AG04449 (cell line): ENCODE results near the gene SF3B5.
"Not testable (repeated sequence)": the region's sequence is repeated elsewhere in the genome, so short reads cannot be mapped to it uniquely, and the experiment has no call there.

Experiments
- CTCF ChIA-PET: fragments of 350-600 bp; formaldehyde crosslinking; extraction: SDS; loops from one replicate; lab custom pipeline; 2021; ENCODE audit warnings: antibody characterized with exemption; lab: Yijun Ruan, JAX
- POLR2A ChIA-PET: fragments of 400-600, 350-600 bp; formaldehyde crosslinking; extraction: SDS; loops from one replicate; lab custom pipeline; 2020; ENCODE audit warnings: antibody characterized with exemption, inconsistent platforms; lab: Yijun Ruan, JAX
- DNase-seq: peaks from one replicate; pipeline ENCODE4 v3.0.0-alpha.2; 2010; ENCODE audit warnings: low read depth, low spot score
- H3K4me3 ChIP-seq: 2 replicates; pipeline ENCODE4 v1.5.1; 2011; ENCODE audit warnings: low read depth, mild to moderate bottlenecking, control low read depth, low read length
- CTCF ChIP-seq: IDR thresholded peaks from one replicate; pipeline ENCODE4 v1.5.1; 2011; ENCODE audit warnings: mild to moderate bottlenecking, moderate library complexity, low read length, control low read depth, inconsistent platforms; ENCODE audit not compliant: insufficient read depth; ENCODE audit errors: missing control alignments

The SF3B5 gene

GRCh38 chr6:144087789-144088426 is 7.5 kb downstream of the SF3B5 start:
- ChIA-PET CTCF (interaction anchor here (0.8 to 1.0 kb wide), 2 partner anchors 9 to 15 kb away, joined by 3 read pairs; no protein-coding TSS in a partner anchor), POLR2A (no interaction called here)
- DNase-seq: no peak
- no peak overlapping the region for H3K4me3 ChIP-seq
- TF ChIP-seq CTCF: no peak

- no peak for TF ChIP-seq CTCF
Measured at GRCh38 chr6:144086959-144087358, 8.4 kb downstream of the SF3B5 start.

GRCh38 chr6:144083172-144083571 is 12.2 kb downstream of the SF3B5 start:
- no peak overlapping the region for H3K4me3 ChIP-seq
- ChIA-PET CTCF (no interaction called here), POLR2A (no interaction called here)
- no peak for DNase-seq
- no peak for TF ChIP-seq CTCF

More at GRCh38 chr6:144086959-144087358, 8.4 kb downstream of the SF3B5 start:
- POLR2A ChIA-PET: no interaction called here
- CTCF ChIA-PET: no interaction called here
- DNase-seq: no peak
- H3K4me3 ChIP-seq: no peak overlapping the region

GRCh38 chr6:144082412-144082811 is 13.0 kb downstream of the SF3B5 start:
- POLR2A ChIA-PET, DNase-seq, H3K4me3 ChIP-seq, CTCF ChIA-PET: not testable (repeated sequence)

- TF ChIP-seq CTCF: no peak
- POLR2A ChIA-PET: no interaction called here
- CTCF ChIA-PET: interaction anchor here (1.2 kb wide), 1 partner anchor 10 kb away, joined by 3 read pairs; no protein-coding TSS in a partner anchor
- H3K4me3 ChIP-seq: no peak overlapping the region
- no peak for DNase-seq
Measured at GRCh38 chr6:144077871-144078270, 17.5 kb downstream of the SF3B5 start.

GRCh38 chr6:144075875-144076274 is 19.5 kb downstream of the SF3B5 start:
- DNase-seq: no peak
- ChIA-PET POLR2A (no interaction called here), CTCF (no interaction called here)
- no peak overlapping the region for H3K4me3 ChIP-seq
- no peak for TF ChIP-seq CTCF

GRCh38 chr6:144075187-144075586 is 20.2 kb downstream of the SF3B5 start:
- no peak for TF ChIP-seq CTCF
- CTCF ChIA-PET: no interaction called here
- DNase-seq: no peak
- no peak overlapping the region for H3K4me3 ChIP-seq
- POLR2A ChIA-PET: no interaction called here
